Tibial artery (tissue), 4 donors: ENCODE results near the gene RAG2.

Source experiments
- DNase-seq, 2 donors: peaks; one replicate each; pipeline ENCODE4 v3.0.0-alpha.2; 2019
- H3K27ac ChIP-seq, 2 donors: fragments of 200-600 bp; sonication (generic) in 1 of 2; 1 replicate in 1 of 2; 2 replicates in 1 of 2; pipeline ENCODE4 v1.5.1; 2018 to 2019; ENCODE audit warnings: mild to moderate bottlenecking in 1 of 2
- H3K27me3 ChIP-seq, 2 donors: fragments of 200-600 bp; sonication (generic) in 1 of 2; one replicate each; pipeline versions ENCODE4 v1.5.1 to v1.6.0; 2016 to 2019
- H3K36me3 ChIP-seq, 3 donors: fragments of 200-600 bp; sonication (generic) in 2 of 3; one replicate each; pipeline ENCODE4 v1.5.1; 2016 to 2019; ENCODE audit warnings: mild to moderate bottlenecking in 2 of 3
- H3K4me1 ChIP-seq, 4 donors: fragments of 200-600 bp; sonication (generic) in 2 of 4; 1 replicate in 3 of 4; 2 replicates in 1 of 4; pipeline ENCODE4 v1.5.1; 2016 to 2019
- H3K4me3 ChIP-seq, 2 donors: fragments of 200-600 bp; sonication (generic) in 1 of 2; 1 replicate in 1 of 2; 2 replicates in 1 of 2; pipeline ENCODE4 v1.5.1; 2018 to 2019; ENCODE audit warnings: mild to moderate bottlenecking in 2 of 2
- H3K9me3 ChIP-seq, 3 donors: fragments of 200-600 bp; sonication (generic) in 1 of 3; one replicate each; pipeline ENCODE4 v1.5.1; 2016 to 2019
- CTCF ChIP-seq, 2 experiments: fragments of 200-600 bp in 1 of 2; fragments of 450-650 bp in 1 of 2; IDR thresholded peaks; one replicate each; pipeline ENCODE4 v1.5.1; 2017 to 2019; ENCODE audit warnings: antibody characterized with exemption in 2 of 2, mild to moderate bottlenecking in 1 of 2, moderate library complexity in 1 of 2
- intact Hi-C: fragments of 100-400 bp; cut with DNase I; formaldehyde crosslinking; loops from one replicate; pipeline ENCODE4 v1.15.0; 2023; ENCODE audit warnings: low total_unique reads

RAG2 gene

GRCh38 chr11:36620246-36620645 lies 22.2 kb upstream of the RAG2 start:
- DNase-seq = no peak
- no peak for TF ChIP-seq CTCF (IDR thresholded peaks at IDR 0.05)
- Histone ChIP-seq H3K27me3 (no peaks in the 10 kb centered on the region), H3K4me3 (no peak overlapping the region), H3K36me3 (no peaks in the 10 kb centered on the region), H3K9me3 (no peaks in the 10 kb centered on the region), H3K27ac (no peak overlapping the region), H3K4me1 (peaks cover 0 to 25% (median 5%) of the 10 kb centered on the region in 4 donors)
- intact Hi-C loops = loop anchor here (5.0 kb wide), 1 partner anchor 58 kb away; no protein-coding TSS in a partner anchor

GRCh38 chr11:36619502-36619901 lies 21.5 kb upstream of the RAG2 start:
- Histone ChIP-seq H3K27ac (peak overlapping the region in 1 of 2 donors; percentile 4), H3K4me3 (peak overlapping the region; percentile 1 to 5), H3K27me3 (no peaks in the 10 kb centered on the region), H3K36me3 (no peaks in the 10 kb centered on the region), H3K4me1 (peaks cover 0 to 25% (median 5%) of the 10 kb centered on the region in 4 donors), H3K9me3 (no peaks in the 10 kb centered on the region)
- DNase-seq = no peak
- intact Hi-C loops = no loop called here
- TF ChIP-seq CTCF (IDR thresholded peaks at IDR 0.05) = no peak

- Histone ChIP-seq H3K4me3 (peak overlapping the region in 1 of 2 donors; percentile 5), H3K36me3 (no peaks in the 10 kb centered on the region), H3K9me3 (no peaks in the 10 kb centered on the region), H3K4me1 (peaks cover 0 to 25% (median 5%) of the 10 kb centered on the region in 4 donors), H3K27ac (peak overlapping the region in 1 of 2 donors; percentile 4), H3K27me3 (no peaks in the 10 kb centered on the region)
- no peak for TF ChIP-seq CTCF (IDR thresholded peaks at IDR 0.05)
- intact Hi-C loops = no loop called here
- DNase-seq = no peak
Observed at GRCh38 chr11:36618363-36619047, 20.5 kb upstream of the RAG2 start.

- DNase-seq = no peak
- no peak overlapping the region for H3K4me3 ChIP-seq
- no peak for TF ChIP-seq CTCF (IDR thresholded peaks at IDR 0.05)
- H3K9me3 ChIP-seq = no peaks in the 10 kb centered on the region
- intact Hi-C loops = no loop called here
- H3K4me1 ChIP-seq = peaks cover 0 to 25% (median 5%) of the 10 kb centered on the region in 4 donors
- no peak overlapping the region for H3K27ac ChIP-seq
- H3K27me3 ChIP-seq = no peaks in the 10 kb centered on the region
- H3K36me3 ChIP-seq = no peaks in the 10 kb centered on the region
Observed at GRCh38 chr11:36617543-36618362, 19.7 kb upstream of the RAG2 start.

GRCh38 chr11:36615826-36616225 lies 17.8 kb upstream of the RAG2 start:
- peaks cover 0 to 2% (median 0%) of the 10 kb centered on the region in 3 donors for H3K36me3 ChIP-seq
- H3K9me3 ChIP-seq = no peaks in the 10 kb centered on the region
- TF ChIP-seq CTCF (IDR thresholded peaks at IDR 0.05) = no peak
- H3K27ac ChIP-seq = no peak overlapping the region
- DNase-seq = no peak
- H3K27me3 ChIP-seq = no peaks in the 10 kb centered on the region
- H3K4me3 ChIP-seq = no peak overlapping the region
- intact Hi-C loops = no loop called here
- H3K4me1 ChIP-seq = peaks cover 0 to 18% (median 5%) of the 10 kb centered on the region in 4 donors
